GM21786 (cell line): ENCODE measurements around the gene HLA-DPA1.

ENCODE experiments used
- ATAC-seq: cut with Tn5 transposase; IDR thresholded peaks from one replicate; pipeline ENCODE4 v1.9.1; 2021; ENCODE audit not compliant: unreplicated experiment

The HLA-DPA1 gene

DNA sequence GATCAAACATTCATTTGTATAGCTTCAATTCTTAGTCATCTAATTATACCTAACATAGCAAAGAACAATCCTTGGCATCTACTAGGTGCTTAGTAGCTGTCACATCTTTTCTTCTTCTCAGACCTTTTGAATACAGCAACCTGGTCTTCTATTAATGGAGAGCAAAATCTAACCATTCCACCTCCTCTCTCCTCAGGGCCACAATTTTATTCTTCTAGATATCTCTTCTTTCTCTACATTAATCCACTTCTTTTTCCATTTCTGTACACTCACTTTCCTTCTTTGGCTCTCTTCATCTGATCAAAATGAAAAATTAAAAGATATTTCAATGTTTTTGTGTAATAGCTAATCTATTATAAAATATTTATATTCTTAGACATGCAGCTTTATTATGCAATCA lies 55.0 kb downstream of the HLA-DPA1 start:
- ATAC-seq: no peak

DNA sequence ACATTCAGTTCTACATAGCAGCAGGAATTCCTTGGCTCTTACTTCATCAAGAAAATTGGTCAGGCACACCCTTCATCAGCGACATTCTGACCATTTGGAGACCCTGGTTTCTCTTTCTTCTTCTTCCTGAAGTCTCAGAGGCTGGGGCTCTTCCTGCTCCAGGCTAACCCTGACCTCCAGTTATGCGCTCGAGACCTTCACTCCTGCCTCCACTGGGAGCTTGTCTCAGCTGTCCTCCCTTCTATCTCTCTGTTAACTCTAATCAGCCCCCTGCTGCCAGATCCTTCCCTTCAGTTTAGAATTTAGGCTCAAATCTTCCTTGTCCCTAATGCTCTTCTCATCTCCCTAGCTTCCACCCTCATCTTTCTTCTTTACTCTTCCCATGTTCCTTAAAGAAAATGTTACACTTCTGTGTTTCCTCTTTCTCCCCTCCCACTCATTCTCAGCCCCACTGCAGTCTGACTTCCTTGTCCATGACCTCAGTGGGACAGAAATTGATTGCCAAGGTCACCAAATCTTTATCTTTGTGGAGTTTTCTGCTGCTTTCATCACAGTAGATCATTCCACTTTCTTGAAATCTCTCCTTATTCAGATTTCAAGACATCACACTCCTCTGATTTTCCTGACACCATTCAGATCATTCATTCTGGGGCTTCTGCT lies 55.6 kb downstream of the HLA-DPA1 start:
- no peak for ATAC-seq

- no peak for ATAC-seq
Observed at GRCh38 chr6:33017018-33017417, 56.4 kb downstream of the HLA-DPA1 start.

DNA sequence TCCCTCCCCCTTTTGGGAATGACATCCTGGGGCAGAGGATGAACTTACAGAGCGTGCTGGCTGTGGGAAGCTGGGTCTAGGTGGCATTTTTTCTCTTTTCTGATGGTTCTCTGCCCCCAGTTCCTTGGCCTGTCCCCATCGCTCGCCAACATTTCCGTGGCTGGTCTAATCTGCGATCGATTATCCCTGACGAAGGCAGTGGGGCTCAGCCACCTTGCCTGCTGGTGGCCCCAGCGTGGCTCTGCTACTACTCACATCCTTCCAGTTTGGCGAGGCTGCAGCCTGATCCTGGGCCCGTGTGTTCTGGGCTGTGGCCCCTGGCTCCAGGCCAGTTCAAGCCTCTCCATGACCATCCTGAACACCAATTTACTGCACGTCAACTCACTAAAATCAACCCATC lies 57.7 kb downstream of the HLA-DPA1 start:
- no peak for ATAC-seq

DNA sequence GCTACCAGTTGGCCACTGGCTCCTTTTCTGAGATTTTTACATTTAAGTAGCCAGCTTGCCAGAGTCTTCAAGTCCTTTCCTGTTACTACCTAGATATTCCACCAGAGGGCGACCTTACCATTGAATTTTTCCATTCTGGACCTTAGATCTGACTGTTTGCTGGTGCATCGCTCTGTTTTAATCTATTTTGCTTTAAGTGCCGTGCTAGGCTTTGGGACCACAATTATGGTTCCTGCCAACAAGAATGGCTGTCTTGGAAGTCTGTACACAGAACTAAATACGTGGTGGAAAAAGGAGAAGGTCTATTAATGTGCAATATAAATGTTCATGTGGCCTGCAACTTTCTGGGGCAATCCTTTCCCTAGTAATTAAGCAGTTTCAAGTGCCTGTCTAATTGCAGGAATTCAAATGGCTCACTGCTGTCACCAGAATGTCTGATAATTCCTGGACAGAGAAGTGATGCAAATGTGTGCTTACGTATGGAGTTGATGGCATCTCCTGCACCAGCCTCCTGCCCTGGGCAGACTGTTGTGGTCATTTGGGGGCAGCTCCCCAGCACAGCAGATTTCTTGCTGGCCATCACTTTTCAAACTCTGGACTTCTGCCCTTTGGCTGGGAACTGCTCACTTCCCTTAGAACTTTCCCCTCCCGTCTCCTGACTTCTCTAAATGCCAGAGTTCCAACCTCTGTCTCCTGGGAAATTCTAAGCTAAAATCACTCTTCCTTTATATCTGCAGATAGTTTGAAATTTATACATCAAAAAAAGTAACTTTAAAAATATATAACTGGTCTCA lies 58.4 kb downstream of the HLA-DPA1 start:
- ATAC-seq: no peak
